HEK293 (cell line): ENCODE measurements around the gene FMN1.

Experiments
- CTCF ChIA-PET: fragments of 350-600 bp; formaldehyde crosslinking; extraction: SDS; loops from one replicate; lab custom pipeline; 2021; ENCODE audit warnings: antibody characterized with exemption; lab: Yijun Ruan, JAX
- POLR2A ChIA-PET: fragments of 300-600 bp; formaldehyde crosslinking; extraction: SDS; loops from one replicate; lab custom pipeline; 2020; ENCODE audit warnings: antibody characterized with exemption, inconsistent platforms; lab: Yijun Ruan, JAX
- H3K27ac ChIP-seq: fragments of 200-500 bp; sonication (Bioruptor generic); 2 replicates; pipeline ENCODE4 v1.5.1; 2014; ENCODE audit warnings: low read depth, low read length, control low read depth, inconsistent platforms; ENCODE audit errors: extremely low read depth
- H3K36me3 ChIP-seq, 2 experiments: fragments of 200-500 bp in 1 of 2; sonication (Bioruptor generic) in 1 of 2; 1 replicate in 1 of 2; 2 replicates in 1 of 2; pipeline ENCODE4 v1.5.1; 2014 to 2017; ENCODE audit warnings: inconsistent platforms in 2 of 2, low read length in 2 of 2; ENCODE audit not compliant: control insufficient read depth in 2 of 2, insufficient read depth in 1 of 2
- H3K4me1 ChIP-seq: fragments of 200-500 bp; sonication (Bioruptor generic); 2 replicates; pipeline ENCODE4 v1.5.1; 2014; ENCODE audit warnings: mild to moderate bottlenecking, low read length, inconsistent platforms; ENCODE audit not compliant: control insufficient read depth, insufficient read depth
- H3K4me3 ChIP-seq: 2 replicates; pipeline ENCODE4 v1.5.1; 2011; ENCODE audit warnings: low read depth, mild to moderate bottlenecking, control low read depth, low read length, moderate library complexity
- H3K9me3 ChIP-seq: fragments of 200-500 bp; sonication (Bioruptor generic); 2 replicates; pipeline ENCODE4 v1.5.1; 2014; ENCODE audit warnings: low read depth, low read length, inconsistent platforms; ENCODE audit not compliant: control insufficient read depth, insufficient read depth
- GLI4 ChIP-seq: fragments of 450-650 bp; formaldehyde crosslinking; IDR thresholded peaks from 2 replicates; pipeline ENCODE4 v1.5.1; 2016; ENCODE audit warnings: missing biosample characterization, missing genetic modification characterization
- GLIS1 ChIP-seq: fragments of 450-650 bp; formaldehyde crosslinking; IDR thresholded peaks from 2 replicates; pipeline ENCODE4 v1.5.1; 2016; ENCODE audit warnings: missing biosample characterization, missing genetic modification characterization
- KLF16 ChIP-seq: fragments of 450-650 bp; formaldehyde crosslinking; IDR thresholded peaks from 2 replicates; pipeline ENCODE4 v1.5.1; 2017; ENCODE audit warnings: missing biosample characterization, missing genetic modification characterization
- PRDM1 ChIP-seq: fragments of 450-650 bp; formaldehyde crosslinking; IDR thresholded peaks from 2 replicates; pipeline ENCODE4; 2016; ENCODE audit warnings: missing biosample characterization, missing genetic modification characterization
- SP2 ChIP-seq: fragments of 450-650 bp; formaldehyde crosslinking; IDR thresholded peaks from 2 replicates; pipeline ENCODE4 v1.5.1; 2016; ENCODE audit warnings: missing biosample characterization, missing genetic modification characterization
- WT1 ChIP-seq: fragments of 450-650 bp; formaldehyde crosslinking; IDR thresholded peaks from 2 replicates; pipeline ENCODE4 v1.5.1; 2016; ENCODE audit warnings: missing biosample characterization, missing genetic modification characterization
- ZFHX2 ChIP-seq: fragments of 450-650 bp; formaldehyde crosslinking; conservative IDR thresholded peaks from 2 replicates; pipeline ENCODE4 v1.5.1; 2016; ENCODE audit warnings: missing biosample characterization, missing genetic modification characterization
- ZNF175 ChIP-seq: fragments of 450-650 bp; formaldehyde crosslinking; IDR thresholded peaks from 2 replicates; pipeline ENCODE4 v1.5.1; 2016; ENCODE audit warnings: missing biosample characterization, missing genetic modification characterization
- ZNF24 ChIP-seq: fragments of 450-650 bp; formaldehyde crosslinking; IDR thresholded peaks from 2 replicates; pipeline ENCODE4 v1.5.1; 2016; ENCODE audit warnings: missing biosample characterization, missing genetic modification characterization
- ZNF324 ChIP-seq: fragments of 450-650 bp; formaldehyde crosslinking; IDR thresholded peaks from 2 replicates; pipeline ENCODE4 v1.5.1; 2016; ENCODE audit warnings: missing biosample characterization, missing genetic modification characterization
- ZNF510 ChIP-seq: fragments of 450-650 bp; formaldehyde crosslinking; IDR thresholded peaks from 2 replicates; pipeline ENCODE4 v1.5.1; 2018; ENCODE audit warnings: mild to moderate bottlenecking, missing genetic modification characterization, missing biosample characterization; ENCODE audit not compliant: insufficient replicate concordance
- ZNF521 ChIP-seq: fragments of 450-650 bp; formaldehyde crosslinking; IDR thresholded peaks from 2 replicates; pipeline ENCODE4 v1.5.1; 2017; ENCODE audit warnings: missing biosample characterization, mild to moderate bottlenecking, missing genetic modification characterization
- ZNF529 ChIP-seq: fragments of 450-650 bp; formaldehyde crosslinking; IDR thresholded peaks from 2 replicates; pipeline ENCODE4 v1.5.1; 2017; ENCODE audit warnings: missing genetic modification characterization, missing biosample characterization; ENCODE audit not compliant: insufficient replicate concordance
- ZNF530 ChIP-seq: fragments of 450-650 bp; formaldehyde crosslinking; IDR thresholded peaks from 2 replicates; pipeline ENCODE4 v1.5.1; 2016; ENCODE audit warnings: low read depth, missing biosample characterization, missing genetic modification characterization
- TF ChIP-seq, protein P1 (sequence below): fragments of 450-650 bp; formaldehyde crosslinking; IDR thresholded peaks from 2 replicates; pipeline ENCODE4 v1.5.1; 2016; ENCODE audit warnings: missing biosample characterization, missing genetic modification characterization
- TF ChIP-seq, protein P2 (sequence below): fragments of 450-650 bp; formaldehyde crosslinking; optimal IDR thresholded peaks from 2 replicates; pipeline ENCODE3; 2016; ENCODE audit warnings: missing biosample characterization, mild to moderate bottlenecking, missing genetic modification characterization
- TF ChIP-seq, protein P3 (sequence below): fragments of 450-650 bp; formaldehyde crosslinking; IDR thresholded peaks from 2 replicates; pipeline ENCODE4 v1.5.1; 2016; ENCODE audit warnings: missing biosample characterization, missing genetic modification characterization
- TF ChIP-seq, protein P4 (sequence below): fragments of 450-650 bp; formaldehyde crosslinking; conservative IDR thresholded peaks from 2 replicates; pipeline ENCODE4 v1.5.1; 2016; ENCODE audit warnings: low read depth, missing biosample characterization, missing genetic modification characterization

Gene FMN1

DNA sequence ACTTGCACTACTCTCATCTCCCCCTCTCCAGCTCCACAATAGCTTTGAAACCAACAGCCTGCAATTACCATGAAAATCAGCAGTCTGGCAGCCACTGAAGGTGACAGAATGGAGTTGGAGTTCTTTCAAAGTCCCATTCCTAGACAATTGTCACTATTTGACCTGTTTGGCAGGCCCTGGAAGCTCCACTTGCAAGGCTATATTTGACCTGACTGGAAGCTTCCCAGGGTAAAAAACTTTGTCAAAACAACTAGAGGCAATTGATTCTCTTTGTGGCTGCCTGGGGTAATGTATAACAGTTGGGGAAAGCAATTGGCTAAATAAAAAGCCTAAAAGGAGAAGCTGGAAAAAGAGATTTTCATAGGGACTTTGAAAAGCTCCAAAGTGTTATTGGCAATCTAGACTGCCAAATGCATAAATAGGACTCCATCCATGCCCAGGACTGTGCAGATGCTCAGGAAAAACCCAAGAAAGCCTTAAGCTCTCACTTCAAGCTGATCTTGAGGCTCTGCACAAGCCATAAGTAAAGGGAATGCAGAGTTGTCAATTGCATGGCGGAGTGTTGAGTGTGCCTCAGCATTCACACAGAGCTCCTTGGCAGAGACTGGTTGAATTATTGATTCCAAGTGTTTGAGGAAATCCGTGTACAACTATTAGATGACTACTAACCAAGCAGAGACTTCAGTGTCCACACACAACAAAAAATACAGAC is 458.4 kb downstream of the FMN1 start:
- TF ChIP-seq ZNF24 (tag by site-specific recombination) (no peak), ZNF529 (tag by site-specific recombination) (no peak)
- TF ChIP-seq, all 188 proteins: peak for 0
- ChIA-PET CTCF (interaction anchor here (0.6 kb wide), 1 partner anchor 74 kb away, joined by 4 read pairs; no protein-coding TSS in a partner anchor), POLR2A (interaction anchor here (0.6 kb wide), 1 partner anchor 83 kb away, joined by 6 read pairs; no protein-coding TSS in a partner anchor)
- H3K4me3 ChIP-seq = no peak overlapping the region
- no peaks in the 10 kb centered on the region for H3K9me3 ChIP-seq
- no peaks in the 10 kb centered on the region for H3K4me1 ChIP-seq
- no peaks in the 10 kb centered on the region for H3K36me3 ChIP-seq
- no peak overlapping the region for H3K27ac ChIP-seq

DNA sequence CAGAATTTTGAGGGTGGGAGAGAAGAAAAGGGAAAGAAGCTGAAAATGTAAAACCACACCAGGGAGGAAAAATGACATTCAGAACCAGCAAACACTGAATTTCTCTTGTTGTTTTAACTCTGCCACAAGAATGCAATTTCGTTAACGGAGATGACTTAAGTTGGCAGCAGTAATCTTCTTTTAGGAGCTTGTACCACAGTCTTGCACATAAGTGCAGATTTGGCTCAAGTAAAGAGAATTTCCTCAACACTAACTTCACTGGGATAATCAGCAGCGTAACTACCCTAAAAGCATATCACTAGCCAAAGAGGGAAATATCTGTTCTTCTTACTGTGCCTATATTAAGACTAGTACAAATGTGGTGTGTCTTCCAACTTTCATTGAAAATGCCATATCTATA is 461.2 kb downstream of the FMN1 start:
- Histone ChIP-seq H3K27ac (no peak overlapping the region), H3K9me3 (no peaks in the 10 kb centered on the region), H3K4me1 (peaks cover 7% of the 10 kb centered on the region; the same call in 1 of the 2 replicates), H3K4me3 (no peak overlapping the region), H3K36me3 (no peaks in the 10 kb centered on the region)
- ChIA-PET POLR2A (no interaction called here), CTCF (no interaction called here)
- no peak for TF ChIP-seq GLIS1
- TF ChIP-seq PRDM1 = no peak
- TF ChIP-seq, protein P1, sequence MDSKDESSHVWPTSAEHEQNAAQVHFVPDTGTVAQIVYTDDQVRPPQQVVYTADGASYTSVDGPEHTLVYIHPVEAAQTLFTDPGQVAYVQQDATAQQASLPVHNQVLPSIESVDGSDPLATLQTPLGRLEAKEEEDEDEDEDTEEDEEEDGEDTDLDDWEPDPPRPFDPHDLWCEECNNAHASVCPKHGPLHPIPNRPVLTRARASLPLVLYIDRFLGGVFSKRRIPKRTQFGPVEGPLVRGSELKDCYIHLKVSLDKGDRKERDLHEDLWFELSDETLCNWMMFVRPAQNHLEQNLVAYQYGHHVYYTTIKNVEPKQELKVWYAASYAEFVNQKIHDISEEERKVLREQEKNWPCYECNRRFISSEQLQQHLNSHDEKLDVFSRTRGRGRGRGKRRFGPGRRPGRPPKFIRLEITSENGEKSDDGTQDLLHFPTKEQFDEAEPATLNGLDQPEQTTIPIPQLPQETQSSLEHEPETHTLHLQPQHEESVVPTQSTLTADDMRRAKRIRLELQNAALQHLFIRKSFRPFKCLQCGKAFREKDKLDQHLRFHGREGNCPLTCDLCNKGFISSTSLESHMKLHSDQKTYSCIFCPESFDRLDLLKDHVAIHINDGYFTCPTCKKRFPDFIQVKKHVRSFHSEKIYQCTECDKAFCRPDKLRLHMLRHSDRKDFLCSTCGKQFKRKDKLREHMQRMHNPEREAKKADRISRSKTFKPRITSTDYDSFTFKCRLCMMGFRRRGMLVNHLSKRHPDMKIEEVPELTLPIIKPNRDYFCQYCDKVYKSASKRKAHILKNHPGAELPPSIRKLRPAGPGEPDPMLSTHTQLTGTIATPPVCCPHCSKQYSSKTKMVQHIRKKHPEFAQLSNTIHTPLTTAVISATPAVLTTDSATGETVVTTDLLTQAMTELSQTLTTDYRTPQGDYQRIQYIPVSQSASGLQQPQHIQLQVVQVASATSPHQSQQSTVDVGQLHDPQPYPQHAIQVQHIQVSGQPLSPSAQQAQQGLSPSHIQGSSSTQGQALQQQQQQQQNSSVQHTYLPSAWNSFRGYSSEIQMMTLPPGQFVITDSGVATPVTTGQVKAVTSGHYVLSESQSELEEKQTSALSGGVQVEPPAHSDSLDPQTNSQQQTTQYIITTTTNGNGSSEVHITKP (tag by site-specific recombination) = no peak
- TF ChIP-seq WT1 = no peak
- TF ChIP-seq KLF16 = no peak
- TF ChIP-seq ZNF530 (tag by site-specific recombination) = no peak
- TF ChIP-seq ZNF324 (tag by site-specific recombination) = no peak
- TF ChIP-seq ZNF510 (tag by site-specific recombination) = no peak
- TF ChIP-seq, protein P2, sequence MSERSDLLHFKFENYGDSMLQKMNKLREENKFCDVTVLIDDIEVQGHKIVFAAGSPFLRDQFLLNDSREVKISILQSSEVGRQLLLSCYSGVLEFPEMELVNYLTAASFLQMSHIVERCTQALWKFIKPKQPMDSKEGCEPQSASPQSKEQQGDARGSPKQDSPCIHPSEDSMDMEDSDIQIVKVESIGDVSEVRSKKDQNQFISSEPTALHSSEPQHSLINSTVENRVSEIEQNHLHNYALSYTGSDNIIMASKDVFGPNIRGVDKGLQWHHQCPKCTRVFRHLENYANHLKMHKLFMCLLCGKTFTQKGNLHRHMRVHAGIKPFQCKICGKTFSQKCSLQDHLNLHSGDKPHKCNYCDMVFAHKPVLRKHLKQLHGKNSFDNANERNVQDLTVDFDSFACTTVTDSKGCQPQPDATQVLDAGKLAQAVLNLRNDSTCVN = no peak
- TF ChIP-seq ZNF521 (tag by site-specific recombination) = no peak
- TF ChIP-seq, protein P3, sequence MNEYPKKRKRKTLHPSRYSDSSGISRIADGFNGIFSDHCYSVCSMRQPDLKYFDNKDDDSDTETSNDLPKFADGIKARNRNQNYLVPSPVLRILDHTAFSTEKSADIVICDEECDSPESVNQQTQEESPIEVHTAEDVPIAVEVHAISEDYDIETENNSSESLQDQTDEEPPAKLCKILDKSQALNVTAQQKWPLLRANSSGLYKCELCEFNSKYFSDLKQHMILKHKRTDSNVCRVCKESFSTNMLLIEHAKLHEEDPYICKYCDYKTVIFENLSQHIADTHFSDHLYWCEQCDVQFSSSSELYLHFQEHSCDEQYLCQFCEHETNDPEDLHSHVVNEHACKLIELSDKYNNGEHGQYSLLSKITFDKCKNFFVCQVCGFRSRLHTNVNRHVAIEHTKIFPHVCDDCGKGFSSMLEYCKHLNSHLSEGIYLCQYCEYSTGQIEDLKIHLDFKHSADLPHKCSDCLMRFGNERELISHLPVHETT (tag by site-specific recombination) = no peak
- no peak for TF ChIP-seq SP2 (tag by site-specific recombination)
- TF ChIP-seq ZFHX2 (tag by site-specific recombination) = no peak
- TF ChIP-seq, protein P4, sequence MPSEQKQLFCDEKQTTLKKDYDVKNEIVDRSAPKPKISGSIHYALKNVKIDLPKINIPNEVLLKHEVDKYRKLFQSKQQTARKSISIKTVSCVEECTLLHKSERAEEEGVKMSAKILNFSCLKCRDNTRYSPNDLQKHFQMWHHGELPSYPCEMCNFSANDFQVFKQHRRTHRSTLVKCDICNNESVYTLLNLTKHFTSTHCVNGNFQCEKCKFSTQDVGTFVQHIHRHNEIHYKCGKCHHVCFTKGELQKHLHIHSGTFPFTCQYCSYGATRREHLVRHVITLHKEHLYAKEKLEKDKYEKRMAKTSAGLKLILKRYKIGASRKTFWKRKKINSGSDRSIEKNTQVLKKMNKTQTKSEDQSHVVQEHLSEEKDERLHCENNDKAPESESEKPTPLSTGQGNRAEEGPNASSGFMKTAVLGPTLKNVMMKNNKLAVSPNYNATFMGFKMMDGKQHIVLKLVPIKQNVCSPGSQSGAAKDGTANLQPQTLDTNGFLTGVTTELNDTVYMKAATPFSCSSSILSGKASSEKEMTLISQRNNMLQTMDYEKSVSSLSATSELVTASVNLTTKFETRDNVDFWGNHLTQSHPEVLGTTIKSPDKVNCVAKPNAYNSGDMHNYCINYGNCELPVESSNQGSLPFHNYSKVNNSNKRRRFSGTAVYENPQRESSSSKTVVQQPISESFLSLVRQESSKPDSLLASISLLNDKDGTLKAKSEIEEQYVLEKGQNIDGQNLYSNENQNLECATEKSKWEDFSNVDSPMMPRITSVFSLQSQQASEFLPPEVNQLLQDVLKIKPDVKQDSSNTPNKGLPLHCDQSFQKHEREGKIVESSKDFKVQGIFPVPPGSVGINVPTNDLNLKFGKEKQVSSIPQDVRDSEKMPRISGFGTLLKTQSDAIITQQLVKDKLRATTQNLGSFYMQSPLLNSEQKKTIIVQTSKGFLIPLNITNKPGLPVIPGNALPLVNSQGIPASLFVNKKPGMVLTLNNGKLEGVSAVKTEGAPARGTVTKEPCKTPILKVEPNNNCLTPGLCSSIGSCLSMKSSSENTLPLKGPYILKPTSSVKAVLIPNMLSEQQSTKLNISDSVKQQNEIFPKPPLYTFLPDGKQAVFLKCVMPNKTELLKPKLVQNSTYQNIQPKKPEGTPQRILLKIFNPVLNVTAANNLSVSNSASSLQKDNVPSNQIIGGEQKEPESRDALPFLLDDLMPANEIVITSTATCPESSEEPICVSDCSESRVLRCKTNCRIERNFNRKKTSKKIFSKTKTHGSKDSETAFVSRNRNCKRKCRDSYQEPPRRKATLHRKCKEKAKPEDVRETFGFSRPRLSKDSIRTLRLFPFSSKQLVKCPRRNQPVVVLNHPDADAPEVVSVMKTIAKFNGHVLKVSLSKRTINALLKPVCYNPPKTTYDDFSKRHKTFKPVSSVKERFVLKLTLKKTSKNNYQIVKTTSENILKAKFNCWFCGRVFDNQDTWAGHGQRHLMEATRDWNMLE (tag by site-specific recombination) = no peak
- TF ChIP-seq GLI4 (tag by site-specific recombination) = no peak
- no peak for TF ChIP-seq ZNF175
